ENCODE results near the gene VWF.

Gene VWF

GRCh38 chr12:6059221-6059620, 65.2 kb downstream of the VWF start:
- no peak for DNase-seq (ENCODE audit: low read depth, low spot score)

DNA sequence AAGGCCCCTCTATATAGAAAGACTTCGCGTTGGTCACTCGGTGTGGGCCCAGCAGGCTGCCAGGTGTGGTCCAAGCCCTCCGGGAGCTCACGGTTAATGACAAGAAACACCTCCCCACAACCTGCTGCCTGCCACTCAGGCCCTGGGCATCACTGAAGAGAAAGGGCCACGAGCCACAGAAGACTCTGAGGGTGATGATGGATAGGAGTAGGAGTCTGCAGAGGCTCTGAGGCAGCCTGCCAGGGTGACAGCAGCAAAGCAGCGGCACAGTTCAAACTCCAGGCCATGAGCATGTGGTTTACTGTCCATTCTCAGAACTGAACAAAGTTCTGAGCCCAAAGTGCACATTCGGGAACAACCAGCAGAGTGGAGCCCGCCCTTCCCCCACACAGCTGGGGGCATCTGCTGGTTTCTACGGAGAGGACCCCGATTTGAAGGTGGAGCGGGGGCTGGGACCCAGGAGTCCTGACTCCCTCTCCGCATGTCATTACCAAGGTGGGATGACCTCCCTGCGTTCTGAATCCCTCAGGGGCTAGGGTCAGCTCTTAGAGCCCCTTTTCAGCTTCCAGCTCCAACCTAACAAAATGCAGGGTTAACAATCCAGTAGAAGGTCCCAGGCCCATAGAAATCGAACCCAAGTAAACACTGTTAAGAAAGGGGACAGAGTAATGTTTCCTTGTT, 65.8 kb downstream of the VWF start:
- no peak for DNase-seq (ENCODE audit: low read depth, low spot score)

DNA sequence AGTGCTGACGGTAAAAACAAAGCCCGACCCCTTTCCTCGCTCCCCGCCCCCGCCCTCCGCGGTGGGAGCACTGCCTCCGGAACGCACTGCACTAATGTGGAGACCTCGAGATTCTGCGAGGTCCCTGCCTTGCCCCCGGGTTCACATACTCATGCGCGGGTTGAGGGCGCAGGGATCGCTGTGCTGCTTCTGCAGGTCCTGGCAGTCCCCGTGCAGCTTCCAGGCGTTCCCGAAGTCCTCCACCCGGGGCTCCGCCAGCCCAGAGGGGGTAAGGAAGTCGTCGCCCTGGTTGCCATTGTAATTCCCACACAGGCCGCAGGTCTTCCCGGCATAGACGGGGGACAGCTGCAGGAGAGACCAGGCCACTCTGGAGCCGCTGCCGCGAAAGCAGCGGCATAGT, 66.8 kb downstream of the VWF start:
- no peak for DNase-seq (ENCODE audit: low read depth, low spot score)

DNA sequence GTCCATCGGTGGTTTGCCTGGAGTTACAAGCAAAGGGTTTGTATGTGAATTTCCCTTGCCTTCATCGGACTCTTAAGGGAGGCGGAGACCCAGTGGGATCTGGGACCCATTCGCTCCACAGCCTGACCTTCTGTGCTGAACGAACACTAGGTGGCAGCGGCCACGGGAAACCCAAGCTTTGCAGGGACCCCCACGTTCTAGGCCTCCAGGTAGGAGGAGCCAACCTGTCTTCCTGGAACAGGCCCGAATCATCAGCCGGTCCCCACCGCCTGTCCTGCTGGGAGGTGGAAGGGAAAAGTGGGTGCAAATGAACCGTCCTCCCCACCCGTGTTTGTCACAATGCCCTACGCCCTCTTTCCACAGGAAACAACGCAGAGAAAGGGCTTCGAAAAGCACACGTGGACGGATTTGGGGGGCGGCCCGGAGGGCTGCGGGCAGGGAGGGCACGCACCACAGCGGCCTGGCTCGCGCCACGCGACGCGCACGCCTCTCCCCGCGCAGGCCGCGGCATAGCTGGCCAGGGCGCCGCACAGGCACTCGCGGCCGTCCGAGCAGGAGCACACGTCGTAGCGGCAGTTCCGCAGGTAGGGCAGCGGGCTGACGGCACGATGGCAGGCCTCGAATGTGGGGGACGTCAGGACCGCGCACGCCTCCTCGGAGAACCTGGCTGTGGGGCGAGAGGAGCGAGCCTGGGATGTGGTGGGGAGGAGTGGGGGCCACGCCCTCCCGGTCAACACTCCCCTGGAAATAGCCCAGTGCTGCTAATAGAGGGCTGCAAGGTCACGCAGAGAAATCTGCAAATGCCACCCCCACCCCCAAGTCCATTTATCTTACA, 67.8 kb downstream of the VWF start:
- no peak for DNase-seq (ENCODE audit: low read depth, low spot score)

GRCh38 chr12:6053541-6053940, 70.9 kb downstream of the VWF start:
- no peak for DNase-seq (ENCODE audit: low read depth, low spot score)

DNA sequence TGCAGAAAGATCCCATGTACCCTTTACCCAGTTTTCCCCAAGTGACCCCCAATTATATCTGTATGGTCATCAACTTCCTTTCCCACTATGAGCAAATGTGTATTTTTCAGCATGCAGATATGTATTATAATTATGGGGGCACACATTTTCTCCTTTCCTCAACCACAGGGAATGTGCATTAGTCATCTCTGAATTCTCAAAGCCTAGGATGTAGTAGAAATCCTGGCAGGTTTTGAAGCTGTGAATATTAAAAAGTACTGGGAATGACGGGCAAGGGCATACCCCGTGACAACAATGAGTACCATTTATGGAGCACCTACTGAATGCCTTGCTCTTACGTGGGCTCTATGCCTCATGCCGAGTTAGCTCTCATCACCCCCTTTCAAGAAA, 71.5 kb downstream of the VWF start:
- no peak for DNase-seq (ENCODE audit: low read depth, low spot score)

- no peak for DNase-seq (ENCODE audit: low read depth, low spot score)
Measured at GRCh38 chr12:6052206-6052939, 72.1 kb downstream of the VWF start.

DNA sequence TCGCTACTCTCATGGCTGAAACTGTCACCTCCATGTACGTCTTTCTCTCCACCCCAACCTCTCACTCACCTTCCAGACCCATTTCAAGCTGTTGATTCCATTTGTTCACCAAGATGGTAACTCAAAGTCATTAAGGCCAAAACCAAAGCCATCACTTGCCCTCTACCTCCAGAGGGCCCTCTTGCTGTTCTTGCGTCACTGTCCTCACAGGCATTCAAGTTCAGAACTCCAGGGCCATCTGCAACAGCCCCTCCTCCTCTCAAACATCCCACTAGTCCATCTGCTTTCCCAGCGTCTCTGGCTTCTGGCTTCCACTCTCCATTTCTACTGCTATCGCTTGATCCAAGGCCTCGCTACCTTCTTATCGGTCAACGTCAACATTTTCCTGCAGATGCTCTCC, 74.5 kb downstream of the VWF start:
- DNase-seq (ENCODE audit: low read depth, low spot score) = no peak

DNA sequence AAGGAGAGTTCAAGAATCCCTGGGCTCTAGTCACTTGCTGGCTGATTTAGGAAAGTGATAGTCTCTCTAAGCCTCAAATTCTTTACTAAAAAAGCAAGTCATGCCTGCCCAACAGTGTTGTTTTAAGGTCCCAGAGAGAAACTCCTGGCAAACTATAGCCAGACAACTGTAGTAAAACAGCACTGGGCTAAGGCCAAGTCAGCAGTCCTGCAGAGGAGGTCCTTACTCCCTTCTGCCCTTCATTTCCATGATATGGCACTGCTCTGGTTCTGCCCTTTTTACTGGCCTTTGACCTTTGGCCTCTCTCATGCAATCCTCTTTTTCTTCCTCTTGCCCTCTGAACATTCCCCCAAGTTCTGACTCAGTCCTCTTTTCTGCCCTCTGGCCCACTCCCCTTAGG, 74.9 kb downstream of the VWF start:
- DNase-seq (ENCODE audit: low read depth, low spot score) = no peak

GRCh38 chr12:6047249-6048237, 76.9 kb downstream of the VWF start:
- no peak for DNase-seq (ENCODE audit: low read depth, low spot score)

DNA sequence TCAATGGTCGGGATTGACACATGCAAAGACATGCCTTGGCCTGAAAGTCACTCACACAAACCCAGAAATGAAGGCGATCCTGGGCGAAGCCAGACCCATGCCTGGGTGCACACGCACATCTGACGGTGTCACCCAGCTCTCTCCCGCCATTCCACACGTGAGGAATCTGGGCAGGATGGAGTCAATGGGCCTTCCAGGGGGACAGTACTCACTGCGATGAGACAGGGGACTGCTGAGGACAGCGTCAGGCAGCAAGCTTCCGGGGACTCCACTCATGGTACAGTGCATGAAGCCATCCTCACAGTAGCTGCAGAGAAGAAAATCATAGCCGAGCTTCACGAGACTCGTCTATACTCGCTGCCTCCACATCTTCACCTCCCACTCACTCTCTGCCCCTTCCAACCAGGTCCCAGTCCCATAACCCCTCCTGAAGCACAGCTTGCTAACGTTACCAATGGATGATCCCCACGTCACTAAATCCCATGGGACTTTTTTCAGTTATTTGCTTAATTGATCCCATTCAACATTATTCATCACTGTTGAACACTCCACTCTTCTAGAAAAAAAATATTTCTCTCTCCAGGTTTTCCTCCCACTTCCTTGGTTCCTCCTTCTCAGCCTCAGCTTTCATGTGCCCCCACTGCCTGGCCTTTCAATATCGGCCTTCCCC, 77.8 kb downstream of the VWF start:
- DNase-seq (ENCODE audit: low read depth, low spot score) = no peak

GRCh38 chr12:6045438-6045837, 79.0 kb downstream of the VWF start:
- DNase-seq (ENCODE audit: low read depth, low spot score) = no peak

DNA sequence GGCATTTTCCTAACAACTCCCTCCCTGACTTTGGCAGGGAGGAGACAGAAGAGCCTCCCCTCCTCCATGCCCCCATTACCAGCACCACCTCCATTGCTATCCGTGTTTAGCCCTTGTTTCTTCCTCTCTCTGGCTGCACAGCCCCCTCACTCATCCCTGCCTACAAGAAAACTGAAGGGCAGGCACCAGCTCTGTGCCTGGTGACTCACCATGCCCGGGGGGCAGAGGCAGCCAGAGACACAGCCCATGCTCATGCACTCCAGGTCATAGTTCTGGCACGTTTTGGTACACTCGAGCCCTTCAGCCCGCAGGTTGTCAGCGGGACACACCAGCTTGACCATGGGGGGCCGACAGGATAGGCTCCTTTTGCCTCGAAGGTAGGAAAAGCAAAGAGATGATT, 80.4 kb downstream of the VWF start:
- DNase-seq (ENCODE audit: low read depth, low spot score) = no peak

- no peak for DNase-seq (ENCODE audit: low read depth, low spot score)
Measured at GRCh38 chr12:6042446-6042845, 82.0 kb downstream of the VWF start.

DNA sequence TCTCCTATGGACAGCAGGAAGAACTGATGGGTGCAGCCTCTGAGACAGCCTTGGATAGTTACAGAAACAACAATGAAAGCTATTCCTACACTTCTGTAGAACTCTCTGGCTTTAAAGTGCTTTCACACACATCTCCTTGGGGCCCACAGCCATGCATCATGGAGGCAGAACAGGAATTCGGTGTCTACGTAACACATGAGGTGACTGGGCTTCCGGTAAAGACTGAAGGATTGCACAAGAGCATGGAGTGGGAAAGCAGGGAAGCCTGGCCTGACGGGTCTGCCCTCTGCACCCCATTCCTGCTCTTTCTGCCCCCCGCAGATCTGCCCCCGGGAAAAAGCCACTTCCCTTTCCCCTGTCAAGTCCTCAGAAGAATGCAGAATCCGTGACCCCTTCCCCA, 82.6 kb downstream of the VWF start:
- DNase-seq (ENCODE audit: low read depth, low spot score) = no peak

DNA sequence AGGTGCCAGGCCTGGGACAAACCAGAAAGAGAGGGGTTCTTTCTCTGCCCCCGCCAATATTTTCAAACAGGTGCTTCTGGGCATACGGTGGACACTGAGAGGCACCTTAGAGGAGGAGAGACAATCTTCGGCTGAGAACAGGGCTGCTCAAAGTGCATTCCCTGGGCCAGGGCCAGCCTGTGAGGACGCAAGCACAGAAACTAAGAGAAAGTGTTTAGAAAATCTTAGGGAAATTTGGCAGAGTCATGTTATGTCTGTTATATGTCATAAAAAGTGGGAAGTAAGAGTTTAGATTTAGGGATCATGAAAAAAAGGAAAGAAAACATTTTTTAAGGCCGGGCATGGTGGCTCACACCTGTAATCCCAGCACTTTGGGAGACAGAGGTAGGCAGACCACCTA, 83.7 kb downstream of the VWF start:
- DNase-seq (ENCODE audit: low read depth, low spot score) = no peak

GRCh38 chr12:6039894-6040601, 84.4 kb downstream of the VWF start:
- DNase-seq (ENCODE audit: low read depth, low spot score) = no peak

DNA sequence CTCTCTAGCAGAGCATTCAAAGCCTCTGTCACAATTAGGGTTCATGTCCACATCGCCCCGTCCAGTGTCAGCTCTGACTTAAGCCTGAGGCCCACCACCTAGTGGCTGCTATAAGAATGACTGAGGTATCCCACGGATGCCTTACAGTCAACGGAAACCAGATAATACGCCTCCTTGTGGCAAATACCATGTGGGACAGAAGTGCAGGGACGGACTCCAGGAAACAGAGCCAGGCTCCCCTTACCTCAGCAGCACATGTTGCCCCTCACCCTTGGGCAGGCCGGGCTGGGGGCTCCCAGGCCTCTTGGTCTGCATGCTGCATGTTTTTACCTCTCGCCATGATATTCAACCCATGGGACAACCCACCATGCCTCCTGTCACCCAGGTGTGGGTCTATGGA, 86.3 kb downstream of the VWF start:
- DNase-seq (ENCODE audit: low read depth, low spot score) = no peak

DNA sequence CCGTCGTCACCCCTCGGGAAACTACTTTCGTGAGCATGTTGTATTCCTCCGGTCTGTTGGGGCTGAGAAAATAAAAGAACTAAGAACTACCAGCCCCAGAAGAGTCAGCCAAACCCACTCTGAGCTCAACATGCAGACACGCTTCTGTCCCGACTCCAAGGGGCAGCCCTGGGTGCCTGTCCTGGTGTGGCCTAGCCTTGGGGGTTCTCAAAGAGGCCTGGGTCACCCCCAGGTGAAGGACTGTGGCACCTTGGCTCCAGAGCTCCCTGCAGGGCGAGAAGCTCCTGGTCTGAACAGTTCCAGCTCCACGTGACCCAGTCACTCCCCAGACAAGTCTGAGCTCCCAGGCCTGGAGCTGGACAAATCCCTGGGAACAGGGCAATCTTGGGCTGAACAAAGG, 87.0 kb downstream of the VWF start:
- no peak for DNase-seq (ENCODE audit: low read depth, low spot score)

GRCh38 chr12:6036509-6036908, 88.0 kb downstream of the VWF start:
- DNase-seq (ENCODE audit: low read depth, low spot score) = no peak

Measured in activated CD4-positive, CD25-positive, alpha-beta regulatory T cell treated with anti-CD3 and anti-CD28 coated beads, Interleukin-2, amount 50 U/mL, for 16 hours (primary cell).